DMS114 treated with DMSO at 0.1 percent for 48 hours (cell line): Measurements from ENCODE around the gene RNF152.

Source experiments
- DNase-seq: peaks from one replicate; lab custom pipeline; 2025; ENCODE audit not compliant: unreplicated experiment; lab: John Stamatoyannopoulos, UW

RNF152 gene

GRCh38 chr18:61894751-61895524 is 2.1 kb upstream of the RNF152 start:
- DNase-seq: no peak

- DNase-seq: peak; percentile 3
These were observed 1.4 kb upstream of the RNF152 start for GRCh38 chr18:61893971-61894750.

- no peak for DNase-seq
These were observed 633 bp upstream of the RNF152 start for GRCh38 chr18:61893309-61893970.

- DNase-seq: no peak
These were observed 913 bp downstream of the RNF152 start for GRCh38 chr18:61891894-61892293.

GRCh38 chr18:61891271-61891670 is 1.5 kb downstream of the RNF152 start:
- no peak for DNase-seq

- no peak for DNase-seq
These were observed 2.5 kb downstream of the RNF152 start for GRCh38 chr18:61890344-61890743.

DNA sequence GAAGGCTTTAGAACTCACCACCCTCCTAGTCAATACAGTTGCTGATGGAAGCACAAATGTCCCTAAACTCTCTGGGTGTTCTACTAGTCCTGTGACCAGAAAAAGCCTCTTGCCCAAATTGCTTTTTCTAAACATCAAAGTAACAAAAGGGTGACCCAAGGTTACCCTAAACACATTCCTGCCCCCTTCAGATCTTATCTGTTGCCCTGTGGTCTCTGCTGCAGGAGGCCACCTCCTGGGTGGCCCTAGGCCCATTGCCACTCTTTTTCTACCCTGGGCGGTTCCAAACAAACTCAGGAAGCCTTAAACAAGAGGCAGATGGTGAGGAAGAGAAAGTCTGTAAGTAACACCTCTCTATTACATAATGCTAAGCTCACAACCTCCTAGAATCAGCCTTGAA is 3.3 kb downstream of the RNF152 start:
- DNase-seq: no peak

DNA sequence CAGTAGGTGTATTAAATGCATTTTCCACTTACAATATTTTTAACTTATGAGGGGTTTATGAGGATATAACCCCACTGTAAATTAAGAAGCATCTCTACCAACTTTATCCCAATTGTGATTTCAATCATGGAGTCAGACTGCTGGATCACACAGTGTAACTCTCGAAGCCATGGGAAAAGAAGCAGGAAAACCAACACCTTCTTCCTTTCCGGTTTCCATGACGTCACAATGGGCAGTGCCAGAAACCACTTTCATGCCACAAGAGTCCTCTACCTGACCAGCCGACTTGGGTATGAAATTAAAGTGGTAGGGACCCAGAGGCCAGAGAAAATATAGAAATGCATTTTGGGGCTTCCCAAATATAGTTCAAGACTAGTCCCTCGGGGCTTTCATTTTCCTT is 4.2 kb downstream of the RNF152 start:
- no peak for DNase-seq

DNA sequence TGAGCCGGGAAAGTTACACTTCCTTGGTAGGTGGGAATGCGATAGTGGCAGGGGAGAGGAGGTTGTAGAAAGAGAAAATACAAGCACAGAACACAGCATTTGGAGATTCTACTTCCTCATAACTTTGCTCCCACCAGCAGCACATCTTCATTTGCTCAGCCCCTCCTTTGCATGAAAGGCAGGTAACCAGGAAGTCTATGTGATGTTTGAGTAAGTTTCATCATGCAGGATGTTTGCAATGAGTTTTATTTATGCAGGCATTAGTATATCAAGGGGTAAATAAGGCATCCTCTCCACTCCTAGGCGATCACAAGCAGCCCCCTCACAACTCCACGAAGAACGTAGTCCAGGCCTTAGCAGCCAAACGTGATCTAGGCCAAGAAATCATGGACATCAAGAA is 5.0 kb downstream of the RNF152 start:
- no peak for DNase-seq

DNA sequence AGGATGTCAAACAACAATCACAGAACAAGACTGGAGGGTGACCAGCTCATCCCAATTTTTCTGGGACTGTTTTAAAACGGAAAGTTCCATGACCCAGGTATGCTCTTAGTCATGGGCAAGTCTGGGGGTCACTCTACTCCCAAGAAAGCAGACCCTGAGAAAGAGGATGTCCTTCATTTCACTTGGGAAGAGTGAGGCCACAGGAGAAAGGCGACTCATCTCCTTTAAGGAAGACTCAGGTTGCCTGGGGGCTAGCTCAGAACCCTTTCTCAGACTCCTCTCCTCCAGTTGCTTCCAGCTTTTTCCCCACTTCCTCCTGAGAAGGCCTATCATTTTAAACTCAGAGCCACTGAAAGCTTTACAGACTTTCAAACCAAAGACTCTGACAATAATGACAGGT is 9.3 kb downstream of the RNF152 start:
- DNase-seq: no peak

GRCh38 chr18:61882296-61883004 is 10.4 kb downstream of the RNF152 start:
- DNase-seq: no peak

GRCh38 chr18:61876899-61877298 is 15.9 kb downstream of the RNF152 start:
- DNase-seq: no peak

DNA sequence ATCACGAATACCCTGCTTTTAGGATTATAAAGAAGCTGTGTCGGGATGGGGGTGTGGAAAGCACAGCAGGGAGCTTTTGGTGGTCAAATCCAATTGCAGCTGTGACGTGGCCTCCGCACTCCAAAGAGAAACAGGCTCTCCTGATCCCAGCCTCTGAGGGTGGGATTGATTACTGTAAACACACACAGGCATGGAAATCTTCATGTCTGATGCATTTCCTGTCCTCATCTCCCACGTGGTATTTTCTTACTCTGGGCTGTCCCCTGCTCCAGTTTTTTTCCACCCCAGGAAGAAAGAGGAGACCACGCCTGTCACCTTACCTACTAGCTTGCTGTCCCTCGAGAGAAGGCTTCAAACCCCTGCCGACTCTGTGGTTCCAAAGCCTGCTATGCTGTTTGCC is 22.7 kb downstream of the RNF152 start:
- DNase-seq: no peak

DNA sequence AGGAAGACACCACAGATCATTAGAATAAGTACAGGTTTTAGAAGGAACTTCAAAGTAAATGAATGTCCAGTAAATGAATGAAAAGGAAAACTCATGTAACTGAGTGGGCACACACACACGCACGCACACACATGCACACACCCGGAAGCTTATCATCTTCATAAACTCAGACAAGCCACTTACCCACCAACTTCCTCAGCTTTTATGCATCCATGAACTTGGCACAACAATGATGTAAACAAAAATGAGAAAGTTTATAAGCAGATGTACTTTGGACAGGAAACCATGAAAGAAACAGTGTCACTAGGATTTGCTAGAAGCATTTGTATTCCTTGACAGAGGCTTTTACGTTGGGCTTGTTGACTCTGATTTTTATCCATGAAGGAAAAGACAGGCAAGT is 23.2 kb downstream of the RNF152 start:
- no peak for DNase-seq

DNA sequence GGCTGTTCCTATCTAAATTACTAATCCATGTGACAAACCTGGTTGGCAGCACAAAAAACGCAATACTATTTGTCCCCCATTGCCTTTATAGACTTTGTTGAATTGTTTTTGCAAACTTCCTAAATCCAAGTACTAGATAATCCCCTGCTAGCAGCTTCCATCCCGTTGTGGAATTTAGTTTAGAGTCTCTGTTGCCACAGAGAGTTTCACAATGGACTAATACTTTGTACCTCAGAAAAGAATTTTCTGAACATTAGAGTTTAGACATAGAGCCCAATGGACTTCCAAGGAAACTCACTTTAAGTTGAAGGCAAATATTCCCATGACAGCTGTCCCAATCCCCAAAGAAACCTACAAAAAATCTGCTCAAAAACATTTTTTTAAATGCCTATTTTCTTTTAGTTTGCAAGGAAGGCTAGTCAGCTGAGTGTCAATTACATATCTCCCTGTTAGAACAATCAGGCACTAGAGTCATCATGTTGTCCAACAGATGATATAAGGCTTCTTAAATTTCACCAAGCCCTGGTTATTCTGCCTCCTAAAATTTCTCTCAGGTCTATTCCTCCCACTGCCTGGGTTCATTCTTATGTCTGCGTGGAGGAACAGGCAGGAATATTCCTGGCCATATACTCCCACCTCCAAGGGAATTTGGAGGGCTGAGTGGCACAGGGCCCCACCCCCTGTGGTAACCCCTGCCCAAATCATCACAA is 27.2 kb downstream of the RNF152 start:
- no peak for DNase-seq

DNA sequence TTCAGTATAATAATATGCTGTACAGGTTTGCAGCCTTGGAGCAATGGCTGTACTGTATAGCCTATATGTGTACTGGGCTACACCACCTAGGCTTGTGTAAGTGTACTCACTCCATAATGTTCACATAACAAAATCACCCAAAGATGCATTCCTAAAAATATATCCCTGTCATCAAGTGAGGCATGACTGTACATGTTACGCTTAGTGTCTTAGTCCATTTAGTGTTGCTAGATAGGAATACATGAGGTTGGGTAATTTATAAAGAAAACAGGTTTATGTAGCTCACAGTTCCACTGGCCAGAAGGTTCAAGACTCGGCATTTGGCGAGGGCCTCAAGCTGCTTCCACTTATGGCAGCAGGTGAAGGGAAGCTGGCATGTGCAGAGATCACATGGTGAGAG is 31.4 kb downstream of the RNF152 start:
- no peak for DNase-seq

- DNase-seq: no peak
These were observed 32.5 kb downstream of the RNF152 start for GRCh38 chr18:61860302-61860701.

DNA sequence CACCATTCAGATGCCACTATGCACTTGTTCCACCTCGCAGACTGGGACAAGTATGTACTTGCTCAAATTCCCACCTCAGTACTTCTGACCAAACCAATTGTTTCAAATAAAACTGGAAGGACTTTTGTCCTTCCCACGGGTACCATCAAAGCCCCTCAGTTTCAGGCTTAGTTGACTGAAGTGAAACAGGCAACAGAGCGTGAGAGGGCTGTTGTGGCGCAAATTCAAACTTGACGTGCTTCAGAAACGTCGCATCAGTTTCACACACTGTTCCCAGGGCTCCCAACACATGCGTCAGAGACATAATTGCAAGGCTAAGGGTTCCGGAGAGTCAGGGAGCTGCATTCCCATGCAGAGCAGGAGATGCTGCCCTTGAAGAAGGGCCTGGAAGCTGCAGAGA is 33.7 kb downstream of the RNF152 start:
- no peak for DNase-seq

DNA sequence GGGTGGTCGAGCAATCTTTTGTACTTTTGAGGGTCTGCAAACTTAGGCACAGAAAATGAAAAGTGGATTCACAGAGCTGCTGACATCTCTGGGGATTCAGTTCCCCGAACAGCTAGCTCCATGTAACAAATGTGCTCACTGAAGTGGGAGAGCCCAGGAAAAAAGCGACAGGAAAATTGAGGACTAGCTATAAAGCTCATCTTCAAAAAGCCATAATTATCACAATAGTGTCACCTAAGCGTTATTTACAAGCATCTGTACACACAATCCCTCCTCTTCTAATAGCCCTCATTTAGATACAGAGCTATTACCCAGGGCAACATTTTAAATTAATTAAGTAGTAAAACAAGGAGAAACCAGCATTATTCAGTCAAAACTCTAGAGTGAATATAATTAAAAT is 36.1 kb downstream of the RNF152 start:
- DNase-seq: no peak

- DNase-seq: no peak
These were observed 37.1 kb downstream of the RNF152 start for GRCh38 chr18:61855449-61856378.
